ENCODE data around the gene RBL2. TPM values are rescaled to one million over a fixed set of nuclear protein-coding genes. Genes with fewer than 3 reads are reported as not detected.
A peak's percentile ranks its signal among the peaks of the same experiment; 100 is the strongest.

The RBL2 gene
- total and polyA plus RNA-seq, 2 of the 13 experiments (the other 11 are each of a cell fraction or from before 2014, with no cell fraction given), result 41.2 to 60.9 TPM

GRCh38 chr16:53435066-53435688 lies 906 bp downstream of the RBL2 start (continued):
- TF ChIP-seq ZBTB10 (CRISPR knock-in tag; IDR thresholded peaks at IDR 0.05; ENCODE audit: borderline replicate concordance), result no peak
- TF ChIP-seq SIN3A (IDR thresholded peaks at IDR 0.05; ENCODE audit: borderline replicate concordance, low read depth, low read length), result peak; percentile 98
- TF ChIP-seq SRSF9 (IDR thresholded peaks at IDR 0.05; ENCODE audit: borderline replicate concordance, insufficient read depth, low read depth, low read length, poor library complexity, severe bottlenecking), result no peak
- TF ChIP-seq AGO2 (optimal IDR thresholded peaks at IDR 0.05; ENCODE audit: low read depth, low read length), result no peak
- TF ChIP-seq CBFB (CRISPR knock-in tag; IDR thresholded peaks at IDR 0.05), result no peak
- TF ChIP-seq PAXIP1 (CRISPR knock-in tag; conservative IDR thresholded peaks at IDR 0.05), result no peak
- TF ChIP-seq ZMYM4 (CRISPR knock-in tag; IDR thresholded peaks at IDR 0.05), result no peak
- no peak for TF ChIP-seq RFXANK (CRISPR knock-in tag; IDR thresholded peaks at IDR 0.05)
- TF ChIP-seq, protein P1, sequence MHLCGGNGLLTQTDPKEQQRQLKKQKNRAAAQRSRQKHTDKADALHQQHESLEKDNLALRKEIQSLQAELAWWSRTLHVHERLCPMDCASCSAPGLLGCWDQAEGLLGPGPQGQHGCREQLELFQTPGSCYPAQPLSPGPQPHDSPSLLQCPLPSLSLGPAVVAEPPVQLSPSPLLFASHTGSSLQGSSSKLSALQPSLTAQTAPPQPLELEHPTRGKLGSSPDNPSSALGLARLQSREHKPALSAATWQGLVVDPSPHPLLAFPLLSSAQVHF (CRISPR knock-in tag; IDR thresholded peaks at IDR 0.05), result no peak
- no peak for TF ChIP-seq EZH2 (conservative IDR thresholded peaks at IDR 0.05; ENCODE audit: low read depth, low read length)
- no peak for TF ChIP-seq CEBPZ (IDR thresholded peaks at IDR 0.05; ENCODE audit: low read length)
- TF ChIP-seq ZNF292 (CRISPR knock-in tag; IDR thresholded peaks at IDR 0.05; ENCODE audit: borderline replicate concordance, low read depth), result no peak; the same call in 1 of the 2 replicates
- TF ChIP-seq, protein P2, sequence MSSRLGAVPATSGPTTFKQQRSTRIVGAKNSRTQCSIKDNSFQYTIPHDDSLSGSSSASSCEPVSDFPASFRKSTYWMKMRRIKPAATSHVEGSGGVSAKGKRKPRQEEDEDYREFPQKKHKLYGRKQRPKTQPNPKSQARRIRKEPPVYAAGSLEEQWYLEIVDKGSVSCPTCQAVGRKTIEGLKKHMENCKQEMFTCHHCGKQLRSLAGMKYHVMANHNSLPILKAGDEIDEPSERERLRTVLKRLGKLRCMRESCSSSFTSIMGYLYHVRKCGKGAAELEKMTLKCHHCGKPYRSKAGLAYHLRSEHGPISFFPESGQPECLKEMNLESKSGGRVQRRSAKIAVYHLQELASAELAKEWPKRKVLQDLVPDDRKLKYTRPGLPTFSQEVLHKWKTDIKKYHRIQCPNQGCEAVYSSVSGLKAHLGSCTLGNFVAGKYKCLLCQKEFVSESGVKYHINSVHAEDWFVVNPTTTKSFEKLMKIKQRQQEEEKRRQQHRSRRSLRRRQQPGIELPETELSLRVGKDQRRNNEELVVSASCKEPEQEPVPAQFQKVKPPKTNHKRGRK (CRISPR knock-in tag; IDR thresholded peaks at IDR 0.05), result no peak; the same call in 1 of the 2 replicates
- no peak for TF ChIP-seq PLRG1 (conservative IDR thresholded peaks at IDR 0.05)

Measured in HepG2 (cell line).